Fibroblast of skin of scalp (primary cell): ENCODE data around the gene HRH1. TPM values are rescaled to one million over a fixed set of nuclear protein-coding genes. Genes with fewer than 3 reads are reported as not detected.
A peak's percentile ranks its signal among the peaks of the same experiment; 100 is the strongest.
"Not testable (repeated sequence)": the region's sequence is repeated elsewhere in the genome, so short reads cannot be mapped to it uniquely, and the experiment has no call there.

ENCODE experiments used
- DNase-seq: peaks from one replicate; pipeline ENCODE4 v3.0.0-alpha.2; 2013
- polyA plus RNA-seq, 2 experiments: library from polyadenylated mRNA; unstranded; fragments of 120-200 nt; gene quantifications; one replicate each; pipeline ENCODE4 v1.2.1, GENCODE V29; 2013; ENCODE audit not compliant: insufficient read length in 2 of 2

The HRH1 gene, protein sequence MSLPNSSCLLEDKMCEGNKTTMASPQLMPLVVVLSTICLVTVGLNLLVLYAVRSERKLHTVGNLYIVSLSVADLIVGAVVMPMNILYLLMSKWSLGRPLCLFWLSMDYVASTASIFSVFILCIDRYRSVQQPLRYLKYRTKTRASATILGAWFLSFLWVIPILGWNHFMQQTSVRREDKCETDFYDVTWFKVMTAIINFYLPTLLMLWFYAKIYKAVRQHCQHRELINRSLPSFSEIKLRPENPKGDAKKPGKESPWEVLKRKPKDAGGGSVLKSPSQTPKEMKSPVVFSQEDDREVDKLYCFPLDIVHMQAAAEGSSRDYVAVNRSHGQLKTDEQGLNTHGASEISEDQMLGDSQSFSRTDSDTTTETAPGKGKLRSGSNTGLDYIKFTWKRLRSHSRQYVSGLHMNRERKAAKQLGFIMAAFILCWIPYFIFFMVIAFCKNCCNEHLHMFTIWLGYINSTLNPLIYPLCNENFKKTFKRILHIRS
- 5.1 TPM for polyA plus RNA-seq (2013, experiment 1 of 2; ENCODE audit: insufficient read length)
- 4.9 TPM for polyA plus RNA-seq (2013, experiment 2 of 2; ENCODE audit: insufficient read length)

DNA sequence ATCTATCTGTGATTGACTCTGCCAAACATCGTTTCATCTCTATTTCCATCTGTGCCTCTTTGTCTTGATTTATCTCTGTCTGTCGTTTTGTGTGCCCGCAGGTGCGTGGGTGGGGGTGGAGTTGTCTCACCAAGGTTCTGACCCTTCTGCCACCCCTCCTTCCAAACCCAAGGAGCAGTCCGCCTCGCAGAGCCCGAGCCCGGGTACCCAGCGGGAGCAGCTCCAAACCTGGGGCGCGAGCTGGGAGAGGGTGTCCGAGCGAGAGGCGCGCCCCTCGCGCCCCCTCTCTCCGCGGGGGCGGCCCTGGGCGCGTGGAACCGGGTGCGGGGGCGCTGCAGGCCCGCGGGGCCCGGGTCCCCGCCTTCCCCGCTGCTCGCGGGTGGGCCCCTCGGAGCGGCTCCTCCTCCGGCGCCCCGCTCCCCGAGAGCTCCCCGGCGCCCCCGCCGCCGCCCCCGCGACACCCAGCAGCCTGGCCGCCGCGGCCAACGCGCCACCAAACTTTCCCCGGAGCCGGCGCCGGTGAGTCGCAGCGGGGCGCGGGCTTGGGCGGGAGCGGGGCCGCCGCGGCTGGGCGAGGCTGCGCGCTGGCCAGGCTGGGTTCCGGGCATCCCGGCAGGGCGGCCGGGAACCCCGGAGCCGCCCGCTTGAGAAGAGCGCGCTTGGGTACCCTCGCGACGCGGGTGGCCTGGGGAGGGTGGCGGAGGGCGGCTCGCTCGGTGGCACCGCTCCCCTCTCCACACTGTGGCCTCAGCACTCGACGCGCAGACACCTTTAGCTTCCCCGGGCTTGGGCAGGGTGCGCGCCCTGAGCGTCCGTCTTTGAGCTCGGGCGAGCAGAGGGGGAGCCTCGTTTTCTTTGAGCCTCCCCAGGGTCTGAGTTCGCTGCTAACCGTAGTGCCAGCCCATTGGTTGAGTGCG, at the start of gene HRH1:
Gene HRH1 (plus strand): TSS at position 458 of the 917 bp plus-strand sequence. CDS start 104,545 bp downstream, outside the sequence.
- peak; percentile 36 for DNase-seq

DNA sequence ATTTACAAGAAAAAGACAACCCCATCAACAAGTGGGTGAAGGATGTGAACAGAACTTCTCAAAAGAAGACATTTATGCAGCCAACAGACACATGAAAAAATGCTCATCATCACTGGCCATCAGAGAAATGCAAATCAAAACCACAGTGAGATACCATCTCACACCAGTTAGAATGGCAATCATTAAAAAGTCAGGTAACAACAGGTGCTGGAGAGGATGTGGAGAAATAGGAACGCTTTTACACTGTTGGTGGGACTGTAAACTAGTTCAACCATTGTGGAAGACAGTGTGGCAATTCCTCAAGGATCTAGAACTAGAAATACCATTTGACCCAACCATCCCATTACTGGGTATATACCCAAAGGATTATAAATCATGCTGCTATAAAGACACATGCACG, 41.0 kb upstream of the HRH1 start:
- not testable (repeated sequence) for DNase-seq

DNA sequence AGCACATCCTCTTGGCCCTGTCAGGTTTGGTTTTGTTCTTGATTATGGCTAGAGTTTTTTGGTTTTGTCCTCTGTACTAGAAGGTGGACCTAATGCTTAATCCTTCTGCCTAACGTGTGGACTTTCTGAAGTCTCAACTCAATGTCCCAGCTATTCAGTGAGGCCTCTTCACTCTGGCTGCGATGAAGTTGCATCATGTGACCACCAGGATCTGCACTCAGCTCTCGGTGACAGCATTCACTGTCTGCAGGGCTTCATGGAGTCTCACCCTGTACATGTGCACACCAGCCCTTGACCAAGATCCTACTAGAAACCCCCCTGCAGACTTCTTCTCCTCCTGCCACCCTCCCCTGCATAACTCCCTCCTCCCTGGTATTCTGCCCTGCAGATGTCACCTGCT, 38.7 kb upstream of the HRH1 start:
- no peak for DNase-seq

DNA sequence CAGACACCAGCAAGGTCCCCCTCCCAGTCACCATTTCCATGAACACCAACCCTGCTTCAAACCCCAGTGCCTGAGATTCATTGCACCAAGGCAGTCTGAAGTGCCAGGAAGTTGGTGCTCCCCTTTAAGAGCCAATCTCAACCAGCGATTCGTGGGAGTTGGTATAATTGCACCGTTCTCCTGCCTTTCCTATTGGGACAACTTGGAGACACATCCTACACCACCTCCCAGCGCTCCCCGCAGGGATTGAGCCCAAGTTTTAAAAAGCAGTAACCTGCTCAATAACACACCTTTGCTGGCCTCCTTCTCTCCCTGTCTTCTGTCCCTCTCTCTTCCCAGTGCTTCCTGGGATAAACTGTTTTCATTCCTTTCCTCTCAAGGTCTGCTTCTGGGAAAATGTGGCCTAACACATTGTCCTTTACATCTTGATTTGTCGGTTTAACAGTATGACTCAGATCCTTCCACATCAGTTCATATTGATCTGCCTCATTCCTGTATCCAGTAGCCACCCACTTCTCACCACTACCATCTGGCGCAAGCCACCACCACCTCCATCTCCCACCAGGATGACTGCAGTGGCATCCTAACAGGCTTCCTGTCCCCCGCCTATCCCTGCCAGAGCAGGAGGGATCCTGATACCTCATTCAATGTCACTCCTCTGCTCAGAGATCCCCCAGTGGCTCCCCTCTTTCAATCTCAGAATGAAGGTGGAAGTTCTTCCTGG, 37.8 kb upstream of the HRH1 start:
- DNase-seq = no peak

DNA sequence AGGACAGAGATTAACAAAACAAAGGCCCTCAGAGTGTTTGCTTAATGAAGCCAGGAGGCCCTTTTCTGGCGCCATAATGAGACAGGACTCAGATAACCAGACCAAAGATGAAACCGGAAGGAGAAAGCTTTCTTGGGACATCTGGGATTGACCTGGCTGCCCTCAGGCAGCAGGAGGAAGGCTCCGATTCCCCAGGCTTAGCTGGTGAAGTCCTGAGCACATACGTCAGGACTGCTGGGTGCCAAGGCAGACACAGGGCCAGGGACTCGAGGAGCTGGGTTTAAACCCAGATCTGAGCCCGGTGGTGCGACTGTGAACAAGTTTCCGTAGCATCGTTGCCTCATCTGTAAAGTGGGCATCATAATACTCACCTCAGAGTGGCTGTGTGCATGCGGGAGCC, 36.7 kb upstream of the HRH1 start:
- DNase-seq = no peak

DNA sequence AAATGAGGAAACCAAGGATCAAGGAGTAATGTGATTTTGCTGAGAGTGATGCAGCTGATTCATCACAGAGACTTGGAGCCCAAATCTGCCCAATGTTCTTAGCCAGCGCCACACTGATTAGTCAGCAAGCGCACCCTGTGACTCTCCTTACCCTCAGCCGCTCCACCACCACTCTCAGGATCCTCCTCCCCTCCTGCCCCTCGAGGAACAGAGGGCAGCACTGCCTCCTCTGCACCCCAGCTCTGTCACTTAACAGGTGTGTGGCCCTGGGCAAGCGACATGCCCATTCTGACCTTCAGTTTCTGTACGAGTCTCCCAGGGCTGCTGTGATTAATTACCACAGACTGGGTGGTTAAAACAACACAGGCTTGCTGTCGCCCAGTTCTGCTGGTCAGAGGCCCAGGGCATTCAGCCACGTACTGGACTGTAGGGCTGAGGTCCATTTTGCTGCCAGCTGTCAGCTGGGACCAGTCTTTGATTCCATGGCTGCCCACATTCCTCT, 36.1 kb upstream of the HRH1 start:
- DNase-seq = peak; percentile 53

DNA sequence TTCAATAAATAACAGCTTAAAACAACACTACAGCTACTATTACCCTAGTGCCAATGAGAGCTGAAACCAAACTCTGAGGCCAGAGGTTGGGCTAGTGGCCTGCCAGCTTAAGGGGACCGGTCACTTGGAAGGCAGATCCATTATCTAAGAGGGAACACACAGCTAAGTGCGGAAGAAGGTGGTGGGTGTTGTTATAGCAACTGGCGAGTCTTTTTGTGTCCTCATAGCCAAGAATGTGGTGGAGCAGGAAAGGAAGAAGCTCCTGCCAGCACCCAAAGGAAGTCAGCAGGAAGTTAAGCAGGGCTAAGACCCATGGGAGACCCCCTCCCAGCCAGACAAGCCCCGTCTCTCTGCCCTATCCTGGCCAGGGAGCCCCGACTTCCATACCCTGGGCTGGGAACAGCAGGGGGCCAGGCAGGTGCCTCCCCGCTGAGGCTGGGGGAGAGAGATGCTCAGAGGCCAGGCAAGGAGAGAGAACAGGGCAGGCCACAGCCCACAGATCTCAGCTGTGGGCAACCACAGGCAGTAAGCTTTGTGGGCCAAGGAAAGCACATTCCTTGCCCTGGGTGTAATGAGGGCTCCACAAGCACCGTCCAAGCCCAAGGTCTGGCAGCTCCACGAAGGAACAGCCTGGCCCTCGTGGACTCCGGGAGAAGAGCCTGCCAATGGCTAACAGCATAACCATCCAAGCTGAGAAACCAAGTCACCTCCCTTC, 34.0 kb upstream of the HRH1 start:
- DNase-seq = peak; percentile 27

DNA sequence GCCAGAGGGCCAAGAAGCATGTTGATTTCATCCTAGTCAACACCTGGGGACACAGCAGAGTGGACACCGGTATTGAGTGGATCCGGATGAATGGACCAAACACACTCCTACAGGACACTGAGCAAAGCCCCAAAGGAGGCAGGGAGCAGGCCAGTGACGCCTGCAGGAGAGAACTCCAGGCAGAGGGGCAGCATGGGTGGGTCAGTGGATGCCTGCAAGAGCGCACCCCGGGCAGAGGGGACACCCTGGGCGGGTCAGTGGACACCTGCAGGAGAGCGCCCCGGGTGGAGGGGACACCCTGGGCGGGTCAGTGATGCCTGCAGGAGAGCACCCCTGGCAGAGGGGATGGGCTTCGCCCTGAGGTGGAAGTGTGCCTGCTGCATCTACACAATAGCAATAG, 27.6 kb upstream of the HRH1 start:
- DNase-seq = no peak

DNA sequence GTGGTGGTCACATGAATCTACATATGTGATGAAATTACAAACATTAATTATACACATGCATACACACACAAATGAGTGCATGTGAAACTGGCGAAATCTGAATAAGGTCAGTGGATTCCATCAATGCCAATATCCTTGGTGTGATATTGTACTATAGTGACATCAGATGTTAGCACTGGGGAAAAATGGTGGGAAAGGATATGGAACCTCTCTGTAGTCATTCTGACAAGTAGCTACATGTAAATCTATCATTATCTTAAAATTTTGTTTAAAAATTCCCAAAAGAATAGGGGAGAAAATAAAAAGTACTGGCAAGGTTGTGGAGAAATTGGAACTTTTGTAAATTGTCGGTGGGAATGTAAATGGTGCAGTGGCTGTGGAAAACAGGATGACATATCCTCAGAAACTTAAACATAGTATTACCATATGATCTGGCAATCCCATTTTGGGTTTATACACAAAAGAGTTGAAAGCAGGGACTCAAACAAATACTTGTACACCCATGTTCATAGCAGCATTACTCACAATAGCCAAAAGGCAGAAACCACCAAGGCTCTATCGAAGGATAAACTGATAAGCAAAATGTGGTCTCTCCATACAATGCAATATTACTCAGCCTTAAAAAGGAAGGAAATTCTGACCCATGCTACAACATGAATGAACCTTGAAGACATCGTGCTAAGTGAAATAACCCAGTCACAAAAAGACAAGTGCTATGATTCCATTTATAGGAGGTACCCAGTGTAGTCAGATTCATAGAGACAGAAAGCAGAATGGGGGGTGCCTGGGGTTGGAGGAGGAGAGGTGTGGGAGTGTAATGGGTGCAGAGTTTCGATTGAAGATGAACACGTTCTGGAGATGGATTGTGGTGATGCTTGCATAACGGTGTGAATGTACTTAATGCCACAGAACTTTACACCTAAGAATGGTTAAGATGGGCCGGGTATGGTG, 25.3 kb upstream of the HRH1 start:
- no peak for DNase-seq

DNA sequence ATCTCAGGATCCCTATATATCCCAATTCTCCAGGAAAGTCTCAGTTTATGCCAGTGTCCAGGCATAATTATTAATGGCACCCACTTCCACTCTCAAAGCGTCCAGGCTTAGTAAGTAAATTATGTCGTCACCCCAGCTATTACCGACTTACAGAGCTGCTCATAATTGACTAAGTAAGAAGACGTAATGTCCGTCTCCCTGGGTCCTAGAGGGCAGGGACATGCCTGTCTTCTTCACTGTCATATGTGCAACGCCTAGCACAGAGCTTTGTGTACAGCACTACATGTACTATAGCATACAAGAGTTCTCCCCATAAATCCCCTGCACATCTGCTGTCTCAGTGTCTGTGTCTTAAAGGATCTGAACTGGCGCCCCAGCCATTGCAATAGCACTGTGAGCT, 23.9 kb upstream of the HRH1 start:
- DNase-seq = no peak

DNA sequence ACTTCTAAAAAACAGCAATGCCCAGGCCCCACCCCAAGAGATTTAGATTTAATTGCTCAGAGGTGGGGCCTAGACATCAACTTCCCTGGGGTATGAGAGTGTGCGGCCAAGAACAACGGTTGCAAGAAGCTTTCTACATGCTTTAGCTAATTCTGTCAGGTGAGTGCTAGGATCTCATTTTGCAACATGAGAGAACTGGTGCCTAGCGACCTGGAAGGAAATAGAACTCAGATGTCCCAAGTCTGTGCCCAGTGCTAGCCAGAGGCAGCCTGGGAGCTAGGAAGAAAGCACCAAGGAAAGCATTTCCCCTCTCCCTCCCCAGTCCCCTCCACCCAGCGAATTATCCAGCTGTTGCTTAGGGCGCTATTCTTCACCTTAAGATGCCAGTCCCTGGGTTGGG, 22.9 kb upstream of the HRH1 start:
- DNase-seq = no peak

DNA sequence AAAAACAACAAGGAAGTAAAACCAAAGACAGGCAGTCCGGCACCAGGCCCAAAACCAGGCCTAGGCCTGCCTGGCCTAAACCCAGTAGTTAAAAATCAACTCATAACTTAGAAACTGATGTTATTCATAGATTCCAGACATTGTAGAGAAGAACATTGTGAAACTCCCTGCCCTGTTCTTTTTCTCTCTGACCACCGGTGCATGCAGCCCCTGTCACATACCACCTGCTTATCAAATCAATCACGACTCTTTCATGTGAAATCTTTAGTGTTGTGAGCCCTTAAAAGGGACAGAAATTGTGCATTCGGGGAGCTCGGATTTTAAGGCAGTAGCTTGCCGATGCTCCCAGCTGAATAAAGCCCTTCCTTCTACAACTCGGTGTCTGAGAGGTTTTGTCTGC, 22.4 kb upstream of the HRH1 start:
- not testable (repeated sequence) for DNase-seq

DNA sequence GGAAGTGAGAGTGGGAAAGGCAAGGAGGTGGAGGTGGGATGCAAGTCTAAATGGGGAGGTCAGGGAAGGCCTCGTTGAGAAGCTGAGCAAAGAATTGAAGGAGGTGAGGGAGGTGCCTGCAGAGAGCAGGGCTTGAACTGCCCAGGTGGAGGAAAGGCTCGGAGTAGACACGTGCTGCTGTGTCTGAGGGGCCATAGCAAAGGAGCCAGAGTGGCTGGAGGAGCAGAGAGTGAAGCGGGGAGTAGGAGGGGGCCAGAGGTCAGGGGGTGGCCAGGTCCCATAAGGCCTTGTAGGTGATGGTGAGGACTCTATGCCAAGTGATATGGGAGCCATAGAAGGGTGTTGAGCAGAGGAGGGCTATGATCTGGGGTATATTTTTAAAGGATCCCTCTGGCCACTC, 21.4 kb upstream of the HRH1 start:
- DNase-seq = no peak

DNA sequence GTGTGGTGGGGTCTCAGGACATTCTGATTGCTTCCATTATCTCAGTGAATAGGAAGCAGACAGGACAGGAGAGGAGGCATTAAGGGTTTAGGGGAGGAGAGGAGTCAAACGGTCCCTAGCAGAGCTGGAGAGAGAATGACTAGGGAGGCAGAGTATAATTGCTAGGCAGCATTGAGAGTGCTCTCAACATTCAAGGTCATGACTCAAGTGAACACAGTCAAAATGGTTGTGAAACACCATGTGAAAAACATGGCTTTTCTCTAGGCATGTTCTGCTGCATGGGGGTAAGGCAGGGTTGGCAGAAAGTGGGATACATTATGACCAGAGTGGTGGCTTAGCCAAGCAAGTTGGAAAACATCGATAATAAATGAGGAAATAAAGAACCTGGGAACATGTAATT, 19.5 kb upstream of the HRH1 start:
- no peak for DNase-seq

DNA sequence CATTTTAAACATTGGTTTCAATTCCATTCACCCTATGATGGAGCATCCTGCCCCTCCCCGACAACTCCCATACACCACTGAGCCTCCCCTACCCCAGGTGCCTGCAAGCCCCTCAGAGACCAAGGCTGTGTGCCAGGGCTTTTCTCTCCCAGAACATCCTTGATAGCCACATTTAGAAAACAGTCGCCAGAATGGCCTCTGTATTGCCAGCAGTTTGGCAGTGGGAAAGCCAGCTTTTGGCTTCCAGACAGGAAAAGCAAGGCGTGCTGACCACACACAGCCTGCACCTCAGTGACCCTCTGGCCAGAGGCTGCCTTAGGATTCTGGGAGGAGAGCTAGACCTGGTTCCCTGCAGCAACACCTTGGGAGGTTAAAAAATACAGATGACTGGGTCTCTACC, 18.2 kb upstream of the HRH1 start:
- DNase-seq = no peak

DNA sequence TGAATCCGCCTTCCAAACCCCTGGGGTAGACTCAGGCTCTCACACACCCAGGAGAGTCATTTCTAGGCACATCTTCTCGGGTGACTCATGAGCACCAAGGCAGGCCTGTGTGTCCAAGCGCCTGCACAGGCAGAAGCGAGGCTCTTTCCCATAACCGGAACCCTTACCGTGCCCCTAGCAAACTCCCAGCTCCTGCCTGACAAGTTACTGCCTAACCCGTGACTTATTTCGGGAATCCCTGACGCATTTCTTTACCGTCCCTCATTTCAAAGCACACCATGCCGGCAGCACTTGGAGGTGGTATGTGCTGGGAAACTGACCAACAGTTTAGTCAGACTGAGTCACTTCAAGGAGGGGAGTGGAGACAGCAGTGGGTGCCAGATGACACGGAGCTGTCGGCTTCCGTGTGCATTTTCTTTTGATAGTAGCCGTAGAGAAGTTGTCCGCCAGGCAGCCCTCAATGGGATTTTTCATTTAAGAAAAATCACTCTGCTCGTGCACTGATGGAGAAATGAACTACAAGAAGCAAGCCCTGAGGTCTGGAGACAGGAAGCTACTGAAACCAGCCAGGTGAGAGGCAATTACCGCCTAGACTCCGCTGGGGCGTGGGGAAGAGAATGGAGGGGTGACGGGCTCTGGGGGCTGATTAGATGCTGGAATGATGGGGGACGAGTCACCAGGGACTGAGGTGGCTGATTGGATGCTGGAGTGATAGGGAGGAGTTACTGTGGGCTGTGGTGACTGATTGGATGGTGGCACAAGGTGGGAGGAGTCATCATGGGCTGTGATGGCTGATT, 17.3 kb upstream of the HRH1 start:
- DNase-seq = peak; percentile 99

DNA sequence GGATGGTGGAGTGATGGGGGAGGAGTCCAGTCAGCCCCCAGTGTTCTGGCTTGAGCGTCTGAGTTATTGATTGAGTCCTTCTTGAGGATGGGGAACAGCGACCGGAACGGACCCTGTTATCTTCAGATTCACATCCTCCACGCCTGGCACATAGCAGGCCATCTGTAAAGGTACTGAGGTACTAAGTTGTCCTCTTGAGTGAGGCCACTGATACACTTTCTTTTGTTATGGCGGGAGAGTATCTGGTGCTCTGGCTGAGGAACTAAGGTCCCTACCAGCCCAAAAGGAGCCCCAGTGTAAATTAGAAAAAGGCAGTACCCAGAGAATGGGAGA, 16.7 kb upstream of the HRH1 start:
- DNase-seq = no peak

DNA sequence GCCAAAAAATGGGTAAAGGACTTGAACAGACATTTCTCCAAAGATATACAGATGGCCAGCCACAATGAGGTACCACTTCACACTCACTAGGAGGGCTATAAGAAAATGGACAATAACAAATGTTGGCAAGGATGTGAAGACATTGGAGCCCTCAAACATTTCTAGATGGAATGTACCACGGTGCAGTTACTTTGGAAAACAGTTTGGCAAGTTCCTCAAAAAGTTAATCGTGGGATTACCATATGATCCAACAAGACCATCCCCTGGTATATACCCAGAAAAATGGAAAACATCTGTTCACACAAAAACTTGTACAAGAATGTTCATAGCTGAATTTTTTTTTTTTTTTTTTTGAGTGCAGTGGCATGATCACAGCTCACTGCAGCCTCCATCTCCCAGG, 15.9 kb upstream of the HRH1 start:
- DNase-seq = peak; percentile 45

DNA sequence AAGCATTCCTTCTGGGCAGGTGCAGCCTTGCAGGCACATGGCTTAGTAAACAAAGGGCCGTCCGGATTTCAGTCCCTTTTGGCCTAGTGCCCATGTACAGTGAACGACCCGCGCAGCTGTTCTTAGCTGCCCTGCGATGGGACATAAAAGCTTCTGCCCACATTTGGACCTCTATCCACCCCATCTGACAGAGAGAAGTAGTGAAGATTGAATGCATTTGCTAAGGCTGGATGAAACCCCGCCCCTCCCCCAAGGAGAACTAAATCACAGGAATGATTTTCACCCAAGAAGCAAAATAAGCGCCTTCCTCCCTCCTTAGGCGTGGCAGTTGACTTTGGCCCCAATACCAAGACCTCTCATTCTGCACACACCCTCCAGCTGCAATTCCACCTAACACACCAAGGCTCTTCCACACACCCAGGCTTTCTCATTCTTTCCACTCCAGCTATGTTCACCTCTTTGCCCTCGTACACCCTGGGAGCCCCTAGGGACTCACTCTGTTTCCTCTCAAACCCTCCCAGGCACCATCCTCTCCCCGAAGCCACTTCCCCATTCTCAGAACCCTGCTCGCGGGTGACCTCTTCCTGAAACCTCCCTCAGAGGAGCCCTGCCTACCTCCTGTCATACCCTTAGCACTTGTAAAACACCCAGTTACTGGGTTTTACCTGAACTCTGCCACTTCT, 14.1 kb upstream of the HRH1 start:
- DNase-seq = peak; percentile 35
